Keratinocyte (primary cell): ENCODE data around the gene ARRDC2. TPM values are rescaled to one million over a fixed set of nuclear protein-coding genes. Genes with fewer than 3 reads are reported as not detected.

Experiments used
- DNase-seq: peaks from one replicate; pipeline ENCODE4 v3.0.0-alpha.2; 2011; ENCODE audit warnings: low read depth, missing footprints, low spot score
- FAIRE-seq: peaks from 2 replicates; lab custom pipeline; 2011; peaks lifted over from hg19 to GRCh38; lab: Jason Lieb, UNC
- H2AFZ ChIP-seq: 2 replicates; pipeline ENCODE4 v1.6.0; 2012; ENCODE audit warnings: low read length, control low read depth, inconsistent platforms; ENCODE audit not compliant: control insufficient read depth
- H3K27ac ChIP-seq: 2 replicates; pipeline ENCODE4 v1.5.1; 2011; ENCODE audit warnings: low read length; ENCODE audit not compliant: control insufficient read depth, insufficient read depth
- H3K27me3 ChIP-seq: 3 replicates; pipeline ENCODE4 v1.6.0; 2011; ENCODE audit warnings: low read length; ENCODE audit not compliant: control insufficient read depth, insufficient read depth; ENCODE audit errors: extremely low read depth
- H3K36me3 ChIP-seq, 2 experiments: 2 replicates in 1 of 2; 3 replicates in 1 of 2; pipeline ENCODE4 v1.5.1; 2011; ENCODE audit warnings: low read length in 2 of 2, mild to moderate bottlenecking in 1 of 2; ENCODE audit not compliant: control insufficient read depth in 2 of 2, insufficient read depth in 2 of 2; ENCODE audit errors: extremely low read depth in 1 of 2
- H3K4me1 ChIP-seq: 3 replicates; pipeline ENCODE4 v1.5.1; 2011; ENCODE audit warnings: low read length; ENCODE audit not compliant: control insufficient read depth, insufficient read depth; ENCODE audit errors: extremely low read depth
- H3K4me2 ChIP-seq: 3 replicates; pipeline ENCODE4 v1.6.0; 2011; ENCODE audit warnings: low read depth, low read length; ENCODE audit not compliant: control insufficient read depth, insufficient read depth; ENCODE audit errors: extremely low read depth
- H3K4me3 ChIP-seq, 3 experiments: fragments of 200-600 bp in 1 of 3; sonication (generic) in 1 of 3; 2 replicates in 2 of 3; 3 replicates in 1 of 3; pipeline ENCODE4 v1.5.1; 2011 to 2016; ENCODE audit warnings: low read length in 3 of 3, mild to moderate bottlenecking in 3 of 3, control low read depth in 2 of 3, inconsistent platforms in 1 of 3, low read depth in 1 of 3, mixed read lengths in 1 of 3, mixed run types in 1 of 3, moderate library complexity in 1 of 3; ENCODE audit not compliant: control insufficient read depth in 2 of 3, insufficient read depth in 2 of 3; ENCODE audit errors: extremely low read depth in 1 of 3
- H3K79me2 ChIP-seq: 2 replicates; pipeline ENCODE4 v1.6.0; 2012; ENCODE audit warnings: low read length; ENCODE audit not compliant: control insufficient read depth, insufficient read depth
- H3K9ac ChIP-seq: 3 replicates; pipeline ENCODE4 v1.6.0; 2011; ENCODE audit warnings: low read length; ENCODE audit not compliant: control insufficient read depth, insufficient read depth; ENCODE audit errors: extremely low read depth
- H3K9me1 ChIP-seq: 3 replicates; pipeline ENCODE4 v1.6.0; 2011; ENCODE audit warnings: low read length; ENCODE audit not compliant: control insufficient read depth, insufficient read depth; ENCODE audit errors: extremely low read depth
- H3K9me3 ChIP-seq: 2 replicates; pipeline ENCODE4 v1.5.1; 2012; ENCODE audit warnings: low read depth, low read length; ENCODE audit not compliant: control insufficient read depth
- H4K20me1 ChIP-seq: 3 replicates; pipeline ENCODE4 v1.6.0; 2011; ENCODE audit warnings: low read length; ENCODE audit not compliant: control insufficient read depth, insufficient read depth; ENCODE audit errors: extremely low read depth
- EZH2 ChIP-seq: IDR thresholded peaks from one replicate; pipeline ENCODE4 v1.6.1; 2012; ENCODE audit warnings: inconsistent platforms, mild to moderate bottlenecking, low read length, moderate library complexity
- dilution Hi-C: fragments of 300-500 bp; cut with MboI; formaldehyde crosslinking; loops from one replicate; pipeline ENCODE4 v1.7.0; 2020; ENCODE audit warnings: low sequenced_read_pairs; ENCODE audit not compliant: extremely low pct_ligation_motif_present
- polyA plus RNA-seq, 5 experiments: library from polyadenylated mRNA; depleted of rRNA in 3 of 5; stranded (reverse) in 3 of 5; stranded (forward) in 1 of 5; unstranded in 1 of 5; fragments of >200 nt; gene quantifications; 1 replicate in 1 of 5; 2 replicates in 3 of 5; 3 replicates in 1 of 5; pipeline versions ENCODE4 v1.2.1 to v1.2.3, GENCODE V29; 2011 to 2012; ENCODE audit warnings: missing spikeins in 2 of 5, low read depth in 1 of 5, low replicate concordance in 1 of 5
- TF ChIP-seq, protein P1 (sequence below), 3 experiments: IDR thresholded peaks in 1 of 3; conservative IDR thresholded peaks in 1 of 3; optimal IDR thresholded peaks in 1 of 3; 2 replicates in 2 of 3; 3 replicates in 1 of 3; pipeline versions ENCODE3 to v1.5.1; 2011; ENCODE audit warnings: low read length in 3 of 3, mild to moderate bottlenecking in 3 of 3, moderate library complexity in 2 of 3, control low read depth in 1 of 3, inconsistent platforms in 1 of 3; ENCODE audit not compliant: insufficient read depth in 2 of 3; ENCODE audit errors: extremely low read depth in 1 of 3

ARRDC2 gene
- polyA plus RNA-seq, 1 donor (not counting 4 experiments of a cell fraction or from before 2014, with no cell fraction given), result 2.4 TPM

- H3K27ac ChIP-seq, result no peak within 1 kb of the TSS
- no peaks in the 10 kb centered on the region for H3K79me2 ChIP-seq
- no peak within 1 kb of the TSS for H3K9ac ChIP-seq
- H3K4me3 ChIP-seq, result no peak within 1 kb of the TSS
- TF ChIP-seq, protein P1, sequence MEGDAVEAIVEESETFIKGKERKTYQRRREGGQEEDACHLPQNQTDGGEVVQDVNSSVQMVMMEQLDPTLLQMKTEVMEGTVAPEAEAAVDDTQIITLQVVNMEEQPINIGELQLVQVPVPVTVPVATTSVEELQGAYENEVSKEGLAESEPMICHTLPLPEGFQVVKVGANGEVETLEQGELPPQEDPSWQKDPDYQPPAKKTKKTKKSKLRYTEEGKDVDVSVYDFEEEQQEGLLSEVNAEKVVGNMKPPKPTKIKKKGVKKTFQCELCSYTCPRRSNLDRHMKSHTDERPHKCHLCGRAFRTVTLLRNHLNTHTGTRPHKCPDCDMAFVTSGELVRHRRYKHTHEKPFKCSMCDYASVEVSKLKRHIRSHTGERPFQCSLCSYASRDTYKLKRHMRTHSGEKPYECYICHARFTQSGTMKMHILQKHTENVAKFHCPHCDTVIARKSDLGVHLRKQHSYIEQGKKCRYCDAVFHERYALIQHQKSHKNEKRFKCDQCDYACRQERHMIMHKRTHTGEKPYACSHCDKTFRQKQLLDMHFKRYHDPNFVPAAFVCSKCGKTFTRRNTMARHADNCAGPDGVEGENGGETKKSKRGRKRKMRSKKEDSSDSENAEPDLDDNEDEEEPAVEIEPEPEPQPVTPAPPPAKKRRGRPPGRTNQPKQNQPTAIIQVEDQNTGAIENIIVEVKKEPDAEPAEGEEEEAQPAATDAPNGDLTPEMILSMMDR (optimal IDR thresholded peaks at IDR 0.05 in 1 of 3, IDR thresholded peaks at IDR 0.05 in 1 of 3, conservative IDR thresholded peaks at IDR 0.05 in 1 of 3; ENCODE audit: extremely low read depth in 1 of 3, insufficient read depth in 2 of 3, low read length in 3 of 3), result no peak
- no peak for TF ChIP-seq EZH2
- H3K4me1 ChIP-seq, result no peaks in the 10 kb centered on the region
- dilution Hi-C loops, result no loop called here
- H3K36me3 ChIP-seq, result no peaks in the 10 kb centered on the region
- FAIRE-seq, result no peak
- H4K20me1 ChIP-seq, result no peaks in the 10 kb centered on the region
- DNase-seq, result no peak
- H3K9me3 ChIP-seq, result no peaks in the 10 kb centered on the region
- no peaks in the 10 kb centered on the region for H3K9me1 ChIP-seq
- no peak within 1 kb of the TSS for H3K4me2 ChIP-seq
- no peak within 1 kb of the TSS for H2AFZ ChIP-seq
- peaks cover 37% of the 10 kb centered on the region for H3K27me3 ChIP-seq
Observed at GRCh38 chr19:17966550-17967256, 41.3 kb upstream of the ARRDC2 start, which contains the start of gene KCNN1. Gene KCNN1, plus strand, starts transcription at chr19:17967107. Its CDS starts 6,782 bp downstream, at chr19:17973889.

- no peak overlapping the region for H3K9ac ChIP-seq
- DNase-seq, result no peak
- H2AFZ ChIP-seq, result no peak overlapping the region
- H3K27ac ChIP-seq, result no peak overlapping the region
- no peak for FAIRE-seq
- TF ChIP-seq, protein P1 (optimal IDR thresholded peaks at IDR 0.05 in 1 of 3, IDR thresholded peaks at IDR 0.05 in 1 of 3, conservative IDR thresholded peaks at IDR 0.05 in 1 of 3; ENCODE audit: extremely low read depth in 1 of 3, insufficient read depth in 2 of 3, low read length in 3 of 3), result no peak
- peak; percentile 90 for TF ChIP-seq EZH2
- no peaks in the 10 kb centered on the region for H3K36me3 ChIP-seq
- H3K4me3 ChIP-seq, result no peak overlapping the region
- H3K4me1 ChIP-seq, result no peaks in the 10 kb centered on the region
- no peaks in the 10 kb centered on the region for H3K79me2 ChIP-seq
- no peaks in the 10 kb centered on the region for H4K20me1 ChIP-seq
- dilution Hi-C loops, result no loop called here
- no peak overlapping the region for H3K4me2 ChIP-seq
- no peaks in the 10 kb centered on the region for H3K9me3 ChIP-seq
- H3K27me3 ChIP-seq, result peaks cover 37% of the 10 kb centered on the region
- H3K9me1 ChIP-seq, result no peaks in the 10 kb centered on the region
Observed at GRCh38 chr19:17967257-17968051, 40.5 kb upstream of the ARRDC2 start.
